ENCODE results near the gene CRYBB3.

DNA sequence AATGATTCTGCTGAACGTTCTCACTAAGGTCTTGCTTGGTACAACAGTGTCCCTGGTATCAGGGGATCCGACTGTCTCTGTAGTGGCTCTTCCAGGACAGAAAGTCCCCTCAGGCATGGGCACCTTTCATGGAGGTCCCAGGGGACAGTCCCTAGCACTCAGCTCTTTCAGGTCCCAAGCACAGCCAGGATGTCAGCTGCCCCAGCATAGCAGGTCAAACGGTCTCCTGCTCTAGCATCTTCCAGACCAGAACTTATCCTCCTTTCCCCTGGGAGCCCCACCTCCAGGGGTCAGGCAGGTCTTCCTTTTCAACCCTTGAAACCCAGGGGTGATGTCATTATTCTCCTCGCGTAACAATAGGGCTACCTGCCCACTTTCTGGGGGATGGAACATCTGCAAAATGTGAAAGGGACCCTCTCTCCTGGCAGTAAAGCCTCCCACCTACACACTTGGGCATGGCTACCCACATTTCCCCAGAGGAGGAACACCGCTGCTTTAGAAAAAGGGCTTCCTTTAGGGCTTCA lies 24.7 kb upstream of the CRYBB3 start:
- TF ChIP-seq, protein P1, sequence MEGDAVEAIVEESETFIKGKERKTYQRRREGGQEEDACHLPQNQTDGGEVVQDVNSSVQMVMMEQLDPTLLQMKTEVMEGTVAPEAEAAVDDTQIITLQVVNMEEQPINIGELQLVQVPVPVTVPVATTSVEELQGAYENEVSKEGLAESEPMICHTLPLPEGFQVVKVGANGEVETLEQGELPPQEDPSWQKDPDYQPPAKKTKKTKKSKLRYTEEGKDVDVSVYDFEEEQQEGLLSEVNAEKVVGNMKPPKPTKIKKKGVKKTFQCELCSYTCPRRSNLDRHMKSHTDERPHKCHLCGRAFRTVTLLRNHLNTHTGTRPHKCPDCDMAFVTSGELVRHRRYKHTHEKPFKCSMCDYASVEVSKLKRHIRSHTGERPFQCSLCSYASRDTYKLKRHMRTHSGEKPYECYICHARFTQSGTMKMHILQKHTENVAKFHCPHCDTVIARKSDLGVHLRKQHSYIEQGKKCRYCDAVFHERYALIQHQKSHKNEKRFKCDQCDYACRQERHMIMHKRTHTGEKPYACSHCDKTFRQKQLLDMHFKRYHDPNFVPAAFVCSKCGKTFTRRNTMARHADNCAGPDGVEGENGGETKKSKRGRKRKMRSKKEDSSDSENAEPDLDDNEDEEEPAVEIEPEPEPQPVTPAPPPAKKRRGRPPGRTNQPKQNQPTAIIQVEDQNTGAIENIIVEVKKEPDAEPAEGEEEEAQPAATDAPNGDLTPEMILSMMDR (IDR thresholded peaks at IDR 0.05), result no peak
- no peak for TF ChIP-seq POLR2A (IDR thresholded peaks at IDR 0.05)

All from heart left ventricle (tissue), 13 donors.